OCI-LY3 (cell line): ENCODE measurements around the gene SLC6A20.

ENCODE experiments used
- H2AFZ ChIP-seq: fragments of 200-600, 300-600 bp; shearing (Covaris generic); 2 replicates; pipeline ENCODE4 v1.6.0; 2014; ENCODE audit warnings: antibody characterized with exemption, low read depth, low read length
- H3K27ac ChIP-seq: fragments of 200-600, 300-600 bp; sonication (generic); 2 replicates; pipeline ENCODE4 v1.5.1; 2014; ENCODE audit warnings: mild to moderate bottlenecking, low read length, moderate library complexity, mixed read lengths
- H3K27me3 ChIP-seq: fragments of 200-600, 300-600 bp; sonication (generic); 2 replicates; pipeline ENCODE4 v1.6.1; 2014; ENCODE audit warnings: low read depth, low read length, mixed read lengths
- H3K36me3 ChIP-seq: fragments of 200-600, 300-600 bp; sonication (generic); replicated peaks from 2 replicates; pipeline ENCODE3; 2014; ENCODE audit warnings: low read depth, low read length, mixed read lengths
- H3K4me1 ChIP-seq: fragments of 300-600, 200-600 bp; sonication (generic); 2 replicates; pipeline ENCODE4 v1.6.1; 2014; ENCODE audit warnings: low read length, mixed read lengths
- H3K4me2 ChIP-seq: fragments of 200-600, 300-600 bp; sonication (generic); 2 replicates; pipeline ENCODE4 v1.6.1; 2014; ENCODE audit warnings: low read length, mixed read lengths
- H3K4me3 ChIP-seq: fragments of 300-600, 200-600 bp; sonication (generic); 2 replicates; pipeline ENCODE4 v1.5.1; 2014; ENCODE audit warnings: antibody characterized with exemption, mild to moderate bottlenecking, low read length, moderate library complexity
- H3K79me2 ChIP-seq: fragments of 300-600, 200-600 bp; shearing (Covaris generic); 2 replicates; pipeline ENCODE4 v1.6.1; 2014; ENCODE audit warnings: mild to moderate bottlenecking, low read length, mixed read lengths
- H3K9ac ChIP-seq: fragments of 300-600, 200-600 bp; shearing (Covaris generic); 2 replicates; pipeline ENCODE4 v1.6.0; 2014; ENCODE audit warnings: mild to moderate bottlenecking, low read length, moderate library complexity
- H3K9me3 ChIP-seq: fragments of 200-600, 300-600 bp; shearing (Covaris generic); 2 replicates; pipeline ENCODE4 v1.6.1; 2014; ENCODE audit warnings: low read length, mixed read lengths; ENCODE audit not compliant: insufficient read depth
- H4K20me1 ChIP-seq: fragments of 200-600, 300-600 bp; sonication (generic); 2 replicates; pipeline ENCODE4 v1.6.1; 2016; ENCODE audit warnings: low read length, mixed read lengths; ENCODE audit not compliant: insufficient read depth
- CTCF ChIP-seq: fragments of 200-600, 300-600 bp; sonication (generic); IDR thresholded peaks from 2 replicates; pipeline ENCODE4 v1.5.1; 2014; ENCODE audit warnings: antibody characterized with exemption, low read length, low read depth
- EZH2phosphoT487 ChIP-seq: fragments of 200-600 bp; shearing (Covaris generic); IDR thresholded peaks from 2 replicates; pipeline ENCODE4 v1.6.1; 2018; ENCODE audit warnings: antibody characterized with exemption, mixed run types, low read depth

SLC6A20 gene

GRCh38 chr3:45773072-45773471 is 23.3 kb downstream of the SLC6A20 start:
- H2AFZ ChIP-seq, result no peak overlapping the region
- no peaks in the 10 kb centered on the region for H4K20me1 ChIP-seq
- no peak overlapping the region for H3K27ac ChIP-seq
- no peaks in the 10 kb centered on the region for H3K4me1 ChIP-seq
- H3K79me2 ChIP-seq, result no peaks in the 10 kb centered on the region
- peaks cover 59% of the 10 kb centered on the region for H3K27me3 ChIP-seq
- TF ChIP-seq EZH2phosphoT487 (no peak), CTCF (no peak)
- no peak overlapping the region for H3K9ac ChIP-seq
- H3K4me2 ChIP-seq, result no peak overlapping the region
- no peaks in the 10 kb centered on the region for H3K36me3 ChIP-seq
- no peaks in the 10 kb centered on the region for H3K9me3 ChIP-seq
- H3K4me3 ChIP-seq, result no peak overlapping the region

- TF ChIP-seq EZH2phosphoT487, result no peak
- no peak for TF ChIP-seq CTCF
- Histone ChIP-seq H3K4me3 (no peak overlapping the region), H3K9me3 (0 out of 2 replicates have a peak, but pooled peaks cover 3% of the 10 kb centered on the region), H3K27ac (no peak overlapping the region), H3K4me2 (no peak overlapping the region), H2AFZ (no peak overlapping the region), H3K4me1 (no peaks in the 10 kb centered on the region), H3K27me3 (peaks cover 64% of the 10 kb centered on the region), H3K9ac (no peak overlapping the region), H4K20me1 (no peaks in the 10 kb centered on the region), H3K36me3 (no peaks in the 10 kb centered on the region), H3K79me2 (no peaks in the 10 kb centered on the region)
Measured at GRCh38 chr3:45772341-45773035, 23.8 kb downstream of the SLC6A20 start.

DNA sequence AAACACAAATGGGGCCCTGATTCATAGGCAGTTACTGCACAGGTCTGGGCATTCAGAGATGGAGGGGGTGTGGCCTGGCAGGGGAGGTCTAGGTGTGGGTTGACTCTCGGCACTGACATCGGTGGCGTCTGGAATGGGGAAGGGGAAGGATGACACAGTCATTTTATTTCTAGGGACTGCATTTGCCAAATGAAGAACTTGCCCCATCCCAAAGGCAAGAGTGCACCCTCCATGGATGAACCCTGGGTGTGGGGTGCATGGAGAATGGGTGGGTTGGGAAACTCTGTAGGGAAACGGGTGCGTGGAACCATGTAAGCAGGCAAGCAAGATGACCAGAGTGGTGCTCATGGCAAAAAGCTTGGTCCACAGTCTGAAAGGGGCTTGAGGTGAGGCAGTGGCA is 24.5 kb downstream of the SLC6A20 start:
- H3K79me2 ChIP-seq, result no peaks in the 10 kb centered on the region
- H3K4me2 ChIP-seq, result no peak overlapping the region
- H3K36me3 ChIP-seq, result no peaks in the 10 kb centered on the region
- no peaks in the 10 kb centered on the region for H3K4me1 ChIP-seq
- no peaks in the 10 kb centered on the region for H4K20me1 ChIP-seq
- H2AFZ ChIP-seq, result no peak overlapping the region
- H3K27me3 ChIP-seq, result peaks cover 63% of the 10 kb centered on the region
- H3K27ac ChIP-seq, result no peak overlapping the region
- no peak overlapping the region for H3K4me3 ChIP-seq
- H3K9ac ChIP-seq, result no peak overlapping the region
- 0 out of 2 replicates have a peak, but pooled peaks cover 8% of the 10 kb centered on the region for H3K9me3 ChIP-seq
- TF ChIP-seq EZH2phosphoT487 (no peak), CTCF (no peak)

- Histone ChIP-seq H3K36me3 (no peaks in the 10 kb centered on the region), H2AFZ (no peak overlapping the region), H3K4me1 (no peaks in the 10 kb centered on the region), H4K20me1 (no peaks in the 10 kb centered on the region), H3K9ac (no peak overlapping the region), H3K9me3 (0 out of 2 replicates have a peak, but pooled peaks cover 8% of the 10 kb centered on the region), H3K27ac (no peak overlapping the region), H3K79me2 (no peaks in the 10 kb centered on the region), H3K27me3 (peaks cover 61% of the 10 kb centered on the region), H3K4me2 (no peak overlapping the region), H3K4me3 (no peak overlapping the region)
- no peak for TF ChIP-seq EZH2phosphoT487
- TF ChIP-seq CTCF, result no peak
Measured at GRCh38 chr3:45771166-45771775, 25.1 kb downstream of the SLC6A20 start.
